Measurements from ENCODE around the gene GNA15.

DNA sequence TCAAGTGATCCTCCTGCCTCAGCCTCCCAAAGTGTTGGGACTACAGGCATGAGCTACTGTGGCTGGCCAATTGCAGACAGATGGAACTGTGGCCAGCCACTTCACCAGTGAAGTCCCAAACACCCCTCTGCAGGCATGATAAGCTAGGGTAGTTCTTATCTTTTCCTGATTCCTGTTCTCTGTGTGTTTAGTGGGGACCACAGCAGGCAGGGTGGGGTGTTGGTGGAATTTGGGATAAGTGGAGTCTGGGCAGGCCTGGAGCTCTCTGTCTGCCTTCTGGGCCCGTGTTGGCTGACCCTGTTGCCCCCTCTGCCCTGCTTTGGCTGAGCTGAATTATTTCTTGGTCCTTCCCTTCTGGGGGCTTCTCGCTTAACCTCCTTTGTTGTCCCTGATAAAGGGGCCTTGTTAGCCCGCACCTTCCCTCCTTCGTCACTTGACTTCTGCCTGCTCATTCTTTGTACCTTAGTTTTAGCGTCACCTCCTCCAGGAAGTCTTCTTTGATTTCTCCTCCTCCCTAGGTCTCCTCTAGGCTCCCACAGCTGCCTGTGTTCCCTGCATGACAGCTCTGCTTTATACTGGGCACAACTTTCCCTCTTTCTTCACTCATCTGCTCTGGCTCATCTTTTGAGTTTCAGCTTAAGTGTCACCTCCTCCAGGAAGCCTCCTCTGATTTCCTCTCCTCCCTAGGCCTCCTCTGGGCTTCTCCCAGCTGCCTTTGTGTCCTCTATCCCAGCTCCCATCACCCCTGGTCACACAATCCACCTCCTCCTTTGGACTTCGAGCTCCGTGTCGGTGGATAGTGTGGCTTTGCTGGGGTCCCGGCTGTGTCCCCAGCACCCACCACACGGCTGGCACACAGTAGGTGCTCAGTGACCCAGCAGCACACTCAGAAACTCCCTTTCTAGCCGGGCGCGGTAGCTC lies 48.1 kb downstream of the GNA15 start:
- TF ChIP-seq, protein P1, sequence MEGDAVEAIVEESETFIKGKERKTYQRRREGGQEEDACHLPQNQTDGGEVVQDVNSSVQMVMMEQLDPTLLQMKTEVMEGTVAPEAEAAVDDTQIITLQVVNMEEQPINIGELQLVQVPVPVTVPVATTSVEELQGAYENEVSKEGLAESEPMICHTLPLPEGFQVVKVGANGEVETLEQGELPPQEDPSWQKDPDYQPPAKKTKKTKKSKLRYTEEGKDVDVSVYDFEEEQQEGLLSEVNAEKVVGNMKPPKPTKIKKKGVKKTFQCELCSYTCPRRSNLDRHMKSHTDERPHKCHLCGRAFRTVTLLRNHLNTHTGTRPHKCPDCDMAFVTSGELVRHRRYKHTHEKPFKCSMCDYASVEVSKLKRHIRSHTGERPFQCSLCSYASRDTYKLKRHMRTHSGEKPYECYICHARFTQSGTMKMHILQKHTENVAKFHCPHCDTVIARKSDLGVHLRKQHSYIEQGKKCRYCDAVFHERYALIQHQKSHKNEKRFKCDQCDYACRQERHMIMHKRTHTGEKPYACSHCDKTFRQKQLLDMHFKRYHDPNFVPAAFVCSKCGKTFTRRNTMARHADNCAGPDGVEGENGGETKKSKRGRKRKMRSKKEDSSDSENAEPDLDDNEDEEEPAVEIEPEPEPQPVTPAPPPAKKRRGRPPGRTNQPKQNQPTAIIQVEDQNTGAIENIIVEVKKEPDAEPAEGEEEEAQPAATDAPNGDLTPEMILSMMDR (conservative IDR thresholded peaks at IDR 0.05 in 1 of 2, IDR thresholded peaks at IDR 0.05 in 1 of 2; ENCODE audit: low read depth in 1 of 2, low read length in 2 of 2) = no peak
- TF ChIP-seq EZH2 (IDR thresholded peaks at IDR 0.05; ENCODE audit: low read length, missing control alignments) = no peak
